ENCODE data around the gene EYA4.

The EYA4 gene

GRCh38 chr6:133242637-133243585, 1.8 kb downstream of the EYA4 start (continued):
- no peak for TF ChIP-seq TCF7L2 (IDR thresholded peaks at IDR 0.05; ENCODE audit: borderline replicate concordance, low read depth, low read length)
- no peak for TF ChIP-seq REST (tag by site-specific recombination; IDR thresholded peaks at IDR 0.05)
- TF ChIP-seq, protein P1, sequence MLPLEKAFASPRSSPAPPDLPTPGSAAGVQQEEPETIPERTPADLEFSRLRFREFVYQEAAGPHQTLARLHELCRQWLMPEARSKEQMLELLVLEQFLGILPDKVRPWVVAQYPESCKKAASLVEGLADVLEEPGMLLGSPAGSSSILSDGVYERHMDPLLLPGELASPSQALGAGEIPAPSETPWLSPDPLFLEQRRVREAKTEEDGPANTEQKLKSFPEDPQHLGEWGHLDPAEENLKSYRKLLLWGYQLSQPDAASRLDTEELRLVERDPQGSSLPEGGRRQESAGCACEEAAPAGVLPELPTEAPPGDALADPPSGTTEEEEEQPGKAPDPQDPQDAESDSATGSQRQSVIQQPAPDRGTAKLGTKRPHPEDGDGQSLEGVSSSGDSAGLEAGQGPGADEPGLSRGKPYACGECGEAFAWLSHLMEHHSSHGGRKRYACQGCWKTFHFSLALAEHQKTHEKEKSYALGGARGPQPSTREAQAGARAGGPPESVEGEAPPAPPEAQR (tag by site-specific recombination; IDR thresholded peaks at IDR 0.05) = no peak
- no peak for TF ChIP-seq ZBTB10 (tag by site-specific recombination; IDR thresholded peaks at IDR 0.05)
- TF ChIP-seq PRDM4 (tag by site-specific recombination; IDR thresholded peaks at IDR 0.05) = peak; percentile 98
- no peak for TF ChIP-seq KLF1 (tag by site-specific recombination; IDR thresholded peaks at IDR 0.05)
- TF ChIP-seq ZNF132 (tag by site-specific recombination; IDR thresholded peaks at IDR 0.05; ENCODE audit: borderline replicate concordance) = no peak
- TF ChIP-seq ZNF248 (tag by site-specific recombination; IDR thresholded peaks at IDR 0.05) = no peak
- TF ChIP-seq ZNF341 (tag by site-specific recombination; IDR thresholded peaks at IDR 0.05; ENCODE audit: low read depth) = no peak
- TF ChIP-seq ZNF114 (tag by site-specific recombination; IDR thresholded peaks at IDR 0.05) = no peak
- no peak for TF ChIP-seq GLIS2 (tag by site-specific recombination; IDR thresholded peaks at IDR 0.05)
- no peak for TF ChIP-seq ZNF292 (tag by site-specific recombination; IDR thresholded peaks at IDR 0.05; ENCODE audit: borderline replicate concordance, low read depth)
- no peak for TF ChIP-seq ZNF350 (tag by site-specific recombination; IDR thresholded peaks at IDR 0.05)
- no peak for TF ChIP-seq MYNN (tag by site-specific recombination; IDR thresholded peaks at IDR 0.05; ENCODE audit: borderline replicate concordance)
- TF ChIP-seq ZNF548 (tag by site-specific recombination; IDR thresholded peaks at IDR 0.05) = no peak
- no peak for TF ChIP-seq ZNF560 (tag by site-specific recombination; IDR thresholded peaks at IDR 0.05; ENCODE audit: borderline replicate concordance)
- TF ChIP-seq ZNF792 (tag by site-specific recombination; IDR thresholded peaks at IDR 0.05) = no peak; the same call in 1 of the 2 replicates
- TF ChIP-seq ZNF157 (tag by site-specific recombination; IDR thresholded peaks at IDR 0.05) = no peak
- TF ChIP-seq SP7 (tag by site-specific recombination; IDR thresholded peaks at IDR 0.05) = 0 out of 2 replicates have a peak, but pooled peaks have one; percentile 25
- no peak for TF ChIP-seq ZBTB1 (tag by site-specific recombination; IDR thresholded peaks at IDR 0.05)
- TF ChIP-seq, protein P2, sequence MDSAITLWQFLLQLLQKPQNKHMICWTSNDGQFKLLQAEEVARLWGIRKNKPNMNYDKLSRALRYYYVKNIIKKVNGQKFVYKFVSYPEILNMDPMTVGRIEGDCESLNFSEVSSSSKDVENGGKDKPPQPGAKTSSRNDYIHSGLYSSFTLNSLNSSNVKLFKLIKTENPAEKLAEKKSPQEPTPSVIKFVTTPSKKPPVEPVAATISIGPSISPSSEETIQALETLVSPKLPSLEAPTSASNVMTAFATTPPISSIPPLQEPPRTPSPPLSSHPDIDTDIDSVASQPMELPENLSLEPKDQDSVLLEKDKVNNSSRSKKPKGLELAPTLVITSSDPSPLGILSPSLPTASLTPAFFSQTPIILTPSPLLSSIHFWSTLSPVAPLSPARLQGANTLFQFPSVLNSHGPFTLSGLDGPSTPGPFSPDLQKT (IDR thresholded peaks at IDR 0.05; ENCODE audit: borderline replicate concordance, low read depth, low read length) = no peak
- TF ChIP-seq SCRT1 (tag by site-specific recombination; IDR thresholded peaks at IDR 0.05; ENCODE audit: borderline replicate concordance) = peak; percentile 74
- no peak for TF ChIP-seq ZNF354C (tag by site-specific recombination; IDR thresholded peaks at IDR 0.05; ENCODE audit: borderline replicate concordance, low read depth)
- no peak for TF ChIP-seq ZNF221 (tag by site-specific recombination; IDR thresholded peaks at IDR 0.05; ENCODE audit: borderline replicate concordance)
